Subcutaneous adipose tissue (tissue), 4 donors: Measurements from ENCODE around the gene ADK. TPM values are rescaled to one million over a fixed set of nuclear protein-coding genes. Genes with fewer than 3 reads are reported as not detected.

Experiments used
- total RNA-seq, 4 donors: library from RNA; depleted of rRNA; stranded (reverse); fragments of >200 nt; gene quantifications; one replicate each; pipeline ENCODE4 v1.1.0, GENCODE V29; 2016
- TF ChIP-seq, protein P1 (sequence below): fragments of 450-650 bp; IDR thresholded peaks from one replicate; pipeline ENCODE4 v1.5.1; 2016; ENCODE audit warnings: low read depth, mild to moderate bottlenecking, control low read depth, antibody characterized with exemption, moderate library complexity

Gene ADK
- total RNA-seq, 4 donors from 2014 or later: 21.7 to 52.2 (median 38.8) TPM

DNA sequence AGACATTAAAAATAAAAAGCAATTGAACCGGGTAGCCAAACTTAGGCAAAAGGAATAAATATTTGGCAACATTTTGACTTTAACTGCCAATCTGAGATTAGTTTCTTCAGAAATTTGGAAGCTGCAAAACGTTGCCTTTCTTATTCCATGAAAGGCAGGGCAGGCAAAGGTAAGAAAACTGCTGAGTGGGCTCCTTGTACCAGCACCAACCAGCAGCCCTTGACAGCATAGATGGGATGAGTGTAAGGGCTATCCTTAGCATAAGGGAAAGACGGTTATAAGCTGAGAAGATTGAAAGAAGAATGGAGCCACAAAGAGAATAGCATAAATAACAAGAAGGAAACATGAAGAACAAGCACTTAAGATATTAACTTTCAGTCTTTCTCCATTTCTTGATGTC is 29.0 kb upstream of the ADK start:
- TF ChIP-seq, protein P1, sequence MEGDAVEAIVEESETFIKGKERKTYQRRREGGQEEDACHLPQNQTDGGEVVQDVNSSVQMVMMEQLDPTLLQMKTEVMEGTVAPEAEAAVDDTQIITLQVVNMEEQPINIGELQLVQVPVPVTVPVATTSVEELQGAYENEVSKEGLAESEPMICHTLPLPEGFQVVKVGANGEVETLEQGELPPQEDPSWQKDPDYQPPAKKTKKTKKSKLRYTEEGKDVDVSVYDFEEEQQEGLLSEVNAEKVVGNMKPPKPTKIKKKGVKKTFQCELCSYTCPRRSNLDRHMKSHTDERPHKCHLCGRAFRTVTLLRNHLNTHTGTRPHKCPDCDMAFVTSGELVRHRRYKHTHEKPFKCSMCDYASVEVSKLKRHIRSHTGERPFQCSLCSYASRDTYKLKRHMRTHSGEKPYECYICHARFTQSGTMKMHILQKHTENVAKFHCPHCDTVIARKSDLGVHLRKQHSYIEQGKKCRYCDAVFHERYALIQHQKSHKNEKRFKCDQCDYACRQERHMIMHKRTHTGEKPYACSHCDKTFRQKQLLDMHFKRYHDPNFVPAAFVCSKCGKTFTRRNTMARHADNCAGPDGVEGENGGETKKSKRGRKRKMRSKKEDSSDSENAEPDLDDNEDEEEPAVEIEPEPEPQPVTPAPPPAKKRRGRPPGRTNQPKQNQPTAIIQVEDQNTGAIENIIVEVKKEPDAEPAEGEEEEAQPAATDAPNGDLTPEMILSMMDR: no peak

DNA sequence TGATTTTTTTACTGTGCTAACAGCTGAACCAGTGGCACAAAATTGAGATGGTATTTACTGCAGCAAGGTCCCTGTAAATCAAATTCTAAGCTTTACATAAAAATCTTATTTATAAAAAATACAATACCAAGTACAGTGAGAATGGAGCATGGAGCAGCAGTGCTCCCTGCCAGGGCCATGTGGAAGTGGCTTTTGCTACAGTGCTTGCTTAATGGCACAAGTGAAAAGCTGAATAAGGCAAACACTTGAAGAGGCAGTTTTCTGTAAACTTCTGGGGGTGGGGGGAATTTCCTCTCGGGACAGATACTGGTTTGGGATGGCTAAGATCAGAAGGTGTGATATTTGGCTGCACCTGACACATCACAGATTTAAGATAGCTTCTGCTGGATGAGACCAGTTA is 27.9 kb upstream of the ADK start:
- TF ChIP-seq, protein P1: no peak

DNA sequence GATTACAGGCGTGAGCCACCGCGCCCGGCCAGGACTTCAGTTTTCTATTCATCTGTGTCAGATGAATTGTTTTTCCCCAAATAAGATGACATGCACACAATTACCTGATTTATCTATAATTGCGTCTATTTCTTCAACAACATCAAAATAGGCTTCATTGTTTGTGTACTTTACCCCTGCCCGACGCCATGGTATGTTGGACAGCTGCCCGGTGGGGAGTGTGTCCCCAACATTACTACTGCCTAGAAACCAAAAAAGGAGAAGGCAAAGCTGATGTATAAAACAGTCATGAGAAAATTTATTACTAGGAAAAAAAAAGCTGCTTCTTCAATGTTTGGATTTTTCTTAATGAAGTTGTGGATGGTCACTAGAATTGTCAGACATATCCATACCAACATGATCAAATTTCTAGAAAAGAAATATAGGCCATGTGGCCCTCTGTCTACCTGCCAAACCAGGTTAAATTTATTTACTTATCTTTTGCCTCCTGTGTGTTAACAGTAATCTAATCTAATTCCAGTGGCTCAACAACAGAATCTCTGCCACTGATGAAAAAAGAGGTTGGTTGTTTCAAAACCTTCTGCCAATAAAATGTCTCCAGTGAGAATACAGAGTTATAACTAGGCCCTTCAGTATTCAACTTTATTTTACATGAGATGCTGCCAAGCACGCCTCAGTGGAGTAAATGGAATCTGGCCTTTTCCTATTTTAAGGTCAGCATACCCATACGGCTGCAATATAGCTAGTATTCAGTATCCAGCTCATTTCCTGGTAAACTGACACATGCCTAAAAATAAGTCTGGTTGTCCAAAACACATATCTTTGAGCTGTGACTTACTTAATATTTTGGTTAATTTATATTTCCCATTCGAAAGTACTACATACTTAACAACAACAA is 16.8 kb upstream of the ADK start:
- TF ChIP-seq, protein P1: no peak

DNA sequence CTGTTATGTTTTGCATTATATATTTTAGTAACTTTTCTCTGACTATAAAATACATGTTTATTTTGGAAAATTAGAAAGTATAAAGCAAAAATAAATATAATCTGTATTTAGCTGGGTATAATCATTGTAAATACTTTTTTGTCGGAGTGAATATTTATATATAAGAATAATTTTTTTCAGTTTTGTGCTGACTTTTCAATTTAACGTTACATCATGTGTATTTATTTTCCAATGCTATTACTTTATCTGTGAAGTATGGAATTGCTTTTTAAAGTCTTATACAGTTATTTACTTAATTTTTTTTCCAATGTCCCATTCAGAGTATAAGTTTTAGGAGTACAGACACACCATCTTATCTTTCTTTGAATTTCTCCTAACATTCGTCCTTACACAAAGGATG is 15.6 kb upstream of the ADK start:
- TF ChIP-seq, protein P1: no peak

DNA sequence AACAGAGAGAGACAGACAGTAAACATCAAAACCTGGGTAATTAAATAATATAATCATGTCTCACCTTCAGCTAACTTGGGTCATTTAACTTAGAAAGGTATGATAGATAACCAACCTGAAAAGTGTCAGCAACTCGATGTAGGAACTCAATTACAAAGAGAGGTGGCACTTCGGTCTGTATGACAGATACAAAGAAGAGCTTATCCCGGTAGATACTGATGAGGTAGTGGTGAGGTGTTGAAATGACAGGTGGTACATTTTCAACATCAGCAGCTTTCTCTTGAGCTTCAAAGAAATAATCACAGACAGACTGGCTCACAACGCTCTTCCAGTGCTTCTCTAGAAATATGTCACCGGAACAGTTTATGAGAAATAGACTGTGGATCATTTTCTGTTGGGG is 13.0 kb upstream of the ADK start:
- TF ChIP-seq, protein P1: no peak

DNA sequence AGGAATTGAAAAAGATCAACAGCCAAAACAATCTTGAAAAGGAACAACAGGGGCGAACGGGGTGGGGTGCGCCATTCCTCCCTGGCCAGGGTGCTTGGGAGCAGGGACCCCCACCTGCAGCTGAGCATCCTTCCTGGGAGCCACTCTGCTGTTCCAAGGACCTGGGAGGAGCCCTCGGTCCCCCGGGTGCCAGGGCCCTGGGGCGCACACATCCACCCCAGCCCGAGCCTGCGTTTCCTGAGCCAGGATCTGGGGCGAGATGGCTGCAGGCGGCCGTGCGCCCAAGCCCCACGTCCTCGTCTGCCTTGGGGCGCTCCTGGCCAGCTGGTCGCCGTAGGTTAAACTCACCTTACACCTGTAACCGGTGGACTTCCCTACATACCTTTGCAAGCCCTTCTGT is 11.0 kb upstream of the ADK start:
- TF ChIP-seq, protein P1: no peak

DNA sequence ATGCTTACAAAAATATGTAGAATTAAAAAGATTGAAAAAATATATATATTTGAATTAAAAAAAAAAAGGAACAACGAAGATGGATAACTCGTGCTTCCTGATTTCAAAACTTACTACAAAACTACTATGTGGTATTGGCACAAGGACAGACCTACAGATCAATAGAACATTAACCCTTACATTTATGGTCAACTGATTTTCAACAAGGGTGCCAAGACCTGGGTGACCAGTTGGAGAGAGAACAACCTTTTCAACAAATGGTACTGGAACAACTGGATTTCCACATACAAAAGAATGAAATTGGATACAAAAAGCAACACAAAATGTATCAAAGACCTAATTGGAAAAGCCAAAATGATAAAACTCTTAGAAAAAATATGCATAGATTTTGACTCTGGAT is 10.5 kb upstream of the ADK start:
- TF ChIP-seq, protein P1: no peak
